H9 (cell line): ENCODE results near the gene SCN8A. TPM values are rescaled to one million over a fixed set of nuclear protein-coding genes. Genes with fewer than 3 reads are reported as not detected.

Experiments
- DNase-seq: peaks from one replicate; pipeline ENCODE4 v3.0.0-alpha.2; 2017
- H2AFZ ChIP-seq: one replicate; pipeline ENCODE4 v1.6.1; 2013; ENCODE audit warnings: mild to moderate bottlenecking, low read length, control low read depth, moderate library complexity
- H2AK5ac ChIP-seq: 2 replicates; pipeline ENCODE4 v1.6.1; 2013; ENCODE audit warnings: low read length, control low read depth, mixed read lengths; ENCODE audit not compliant: insufficient read length
- H2BK120ac ChIP-seq: one replicate; pipeline ENCODE4 v1.6.1; 2013; ENCODE audit warnings: low read depth, mild to moderate bottlenecking, low read length, control low read depth, inconsistent platforms; ENCODE audit not compliant: poor library complexity, severe bottlenecking
- H2BK12ac ChIP-seq: 2 replicates; pipeline ENCODE4 v1.6.1; 2013; ENCODE audit warnings: low read length, control low read depth, mixed read lengths, low read depth; ENCODE audit not compliant: insufficient read length
- H2BK15ac ChIP-seq: 2 replicates; pipeline ENCODE4 v1.6.1; 2013; ENCODE audit warnings: low read depth, low read length, control low read depth
- H2BK20ac ChIP-seq: one replicate; pipeline ENCODE4 v1.6.1; 2013; ENCODE audit warnings: low read depth, mild to moderate bottlenecking, low read length, control low read depth, inconsistent platforms; ENCODE audit not compliant: poor library complexity, severe bottlenecking
- H2BK5ac ChIP-seq: 2 replicates; pipeline ENCODE4 v1.6.1; 2013; ENCODE audit warnings: low read length, control low read depth, mixed read lengths; ENCODE audit not compliant: insufficient read length
- H3K14ac ChIP-seq: 2 replicates; pipeline ENCODE4 v1.6.1; 2013; ENCODE audit warnings: low read length, control low read depth; ENCODE audit not compliant: insufficient read depth
- H3K18ac ChIP-seq: 2 replicates; pipeline ENCODE4 v1.6.1; 2013; ENCODE audit warnings: low read depth, mild to moderate bottlenecking, mixed read lengths, low read length, control low read depth; ENCODE audit not compliant: insufficient read length
- H3K23ac ChIP-seq: 2 replicates; pipeline ENCODE4 v1.6.1; 2013; ENCODE audit warnings: low read length, control low read depth, mixed read lengths, low read depth; ENCODE audit not compliant: insufficient read length
- H3K23me2 ChIP-seq: 2 replicates; pipeline ENCODE4 v1.6.1; 2013; ENCODE audit warnings: low read depth, mild to moderate bottlenecking, mixed read lengths, low read length, control low read depth; ENCODE audit not compliant: insufficient read length, poor library complexity, severe bottlenecking
- H3K27ac ChIP-seq: 2 replicates; pipeline ENCODE4 v1.5.1; 2013; ENCODE audit warnings: low read length, control low read depth, mixed read lengths, low read depth; ENCODE audit not compliant: insufficient read length
- H3K27me3 ChIP-seq: 2 replicates; pipeline ENCODE4 v1.6.1; 2013; ENCODE audit warnings: low read length, control low read depth, inconsistent platforms; ENCODE audit not compliant: insufficient read depth
- H3K4ac ChIP-seq: 2 replicates; pipeline ENCODE4 v1.6.1; 2013; ENCODE audit warnings: low read depth, mild to moderate bottlenecking, control low read depth, inconsistent platforms, low read length, moderate library complexity
- H3K4me1 ChIP-seq: 2 replicates; pipeline ENCODE4 v1.6.1; 2013; ENCODE audit warnings: low read length, control low read depth, inconsistent platforms; ENCODE audit not compliant: insufficient read depth
- H3K4me2 ChIP-seq: 2 replicates; pipeline ENCODE4 v1.6.1; 2013; ENCODE audit warnings: low read length, control low read depth, mixed read lengths; ENCODE audit not compliant: insufficient read length, insufficient read depth
- H3K56ac ChIP-seq: 2 replicates; pipeline ENCODE4 v1.6.1; 2013; ENCODE audit warnings: low read depth, mild to moderate bottlenecking, mixed read lengths, low read length, control low read depth; ENCODE audit not compliant: insufficient read length
- H3K79me1 ChIP-seq: 2 replicates; pipeline ENCODE4 v1.6.1; 2013; ENCODE audit warnings: low read depth, mild to moderate bottlenecking, moderate library complexity, low read length, control low read depth, inconsistent platforms; ENCODE audit not compliant: insufficient read depth, poor library complexity, severe bottlenecking
- H3K79me2 ChIP-seq: 2 replicates; pipeline ENCODE4 v1.6.1; 2013; ENCODE audit warnings: low read length, control low read depth, inconsistent platforms; ENCODE audit not compliant: insufficient read depth
- H3K9ac ChIP-seq: 2 replicates; pipeline ENCODE4 v1.6.1; 2013; ENCODE audit warnings: low read length, control low read depth, mixed read lengths; ENCODE audit not compliant: insufficient read length; ENCODE audit errors: extremely low read depth
- H3K9me3 ChIP-seq: one replicate; pipeline ENCODE4 v1.6.1; 2013; ENCODE audit warnings: low read depth, low read length, inconsistent platforms; ENCODE audit not compliant: control insufficient read depth
- H3T11ph ChIP-seq: one replicate; pipeline ENCODE4 v1.6.1; 2013; ENCODE audit warnings: mild to moderate bottlenecking, low read length, control low read depth, inconsistent platforms
- H4K20me1 ChIP-seq: one replicate; pipeline ENCODE4 v1.6.1; 2013; ENCODE audit not compliant: control insufficient read depth, insufficient read length, insufficient read depth
- H4K5ac ChIP-seq: 2 replicates; pipeline ENCODE4 v1.6.1; 2013; ENCODE audit warnings: low read depth, mild to moderate bottlenecking, mixed read lengths, low read length, control low read depth; ENCODE audit not compliant: insufficient read length
- H4K8ac ChIP-seq: replicated peaks from 2 replicates; pipeline ENCODE4 v1.6.1; 2013; ENCODE audit warnings: low read length, control low read depth, mixed read lengths, low read depth; ENCODE audit not compliant: insufficient read length
- H4K91ac ChIP-seq: 2 replicates; pipeline ENCODE4 v1.6.1; 2013; ENCODE audit warnings: low read depth, mild to moderate bottlenecking, moderate library complexity, mixed read lengths, low read length, control low read depth; ENCODE audit not compliant: insufficient read length
- H3K27ac Mint-ChIP-seq, 3 experiments: 2 replicates in 2 of 3; 3 replicates in 1 of 3; pipeline ENCODE4 v1.8.0; 2020 to 2021; ENCODE audit warnings: mixed read lengths in 3 of 3, mild to moderate bottlenecking in 1 of 3, moderate library complexity in 1 of 3
- H3K27me3 Mint-ChIP-seq: 2 replicates; pipeline ENCODE4 v1.8.0; 2021; ENCODE audit warnings: low read depth, mild to moderate bottlenecking, moderate library complexity, mixed read lengths
- H3K36me3 Mint-ChIP-seq, 3 experiments: 2 replicates in 2 of 3; 3 replicates in 1 of 3; pipeline ENCODE4 v1.8.0; 2020 to 2021; ENCODE audit warnings: low read depth in 3 of 3, mixed read lengths in 3 of 3; ENCODE audit not compliant: insufficient read depth in 1 of 3
- H3K4me1 Mint-ChIP-seq, 2 experiments: 2 replicates each; pipeline ENCODE4 v1.8.0; 2020; ENCODE audit warnings: mixed read lengths in 2 of 2
- H3K4me3 Mint-ChIP-seq, 2 experiments: 2 replicates in 1 of 2; 3 replicates in 1 of 2; pipeline ENCODE4 v1.8.0; 2020 to 2021; ENCODE audit warnings: mild to moderate bottlenecking in 2 of 2, mixed read lengths in 2 of 2, moderate library complexity in 1 of 2
- H3K9me3 Mint-ChIP-seq, 2 experiments: 2 replicates in 1 of 2; 3 replicates in 1 of 2; pipeline ENCODE4 v1.8.0; 2020; ENCODE audit warnings: mild to moderate bottlenecking in 2 of 2, mixed read lengths in 2 of 2, moderate library complexity in 1 of 2
- CTCF ChIP-seq: fragments of 200-600 bp; sonication (generic); conservative IDR thresholded peaks from 3 replicates; pipeline ENCODE4 v1.8.0; 2021; ENCODE audit warnings: antibody characterized with exemption, mild to moderate bottlenecking
- WGBS: extraction: QIAGEN DNeasy Blood & Tissue Kit; methylation state at CpG from one replicate; pipeline ENCODE4 v1.1.7; 2013; ENCODE audit warnings: missing lambda C conversion rate, low lambda C conversion rate, mixed read lengths; ENCODE audit not compliant: insufficient read length; ENCODE audit errors: extremely low coverage; 5-methylcytosine and 5-hydroxymethylcytosine counted together
- long read RNA-seq: library from polyadenylated mRNA; unstranded; transcript quantifications from one replicate; pipeline ENCODE4 v2.0.0, GENCODE V29; 2020
- total RNA-seq: library from RNA; stranded (reverse); gene quantifications from 2 replicates; pipeline ENCODE4 v1.2.1, GENCODE V29; 2021

The SCN8A gene
- 13.7 and 15.2 TPM in 2 replicates for total RNA-seq
- long read RNA-seq, partial matches to known transcripts, result 4 of 15 reads
- long read RNA-seq, other reads (novel, unspliced or antisense), result 11 of 15 reads

GRCh38 chr12:51591016-51591901, at the start of gene SCN8A:
Gene SCN8A (plus strand): TSS chr12:51591233. CDS start chr12:51662818, 71,585 bp downstream.
- Histone ChIP-seq H3K56ac (no peak within 1 kb of the TSS), H3K4ac (no peak within 1 kb of the TSS), H3T11ph (no peak within 1 kb of the TSS), H3K9me3 (no peaks in the 10 kb centered on the region), H2AK5ac (no peak within 1 kb of the TSS), H3K79me1 (no peaks in the 10 kb centered on the region), H3K27me3 (no peaks in the 10 kb centered on the region), H3K14ac (peak within 1 kb of the TSS; percentile 49; the same call in 1 of the 2 replicates), H3K23ac (no peak within 1 kb of the TSS), H3K9ac (peak within 1 kb of the TSS; percentile 49), H3K79me2 (peaks cover 7% of the 10 kb centered on the region; the same call in 1 of the 2 replicates), H2AFZ (no peak within 1 kb of the TSS), H2BK20ac (no peak within 1 kb of the TSS), H3K27ac (no peak within 1 kb of the TSS), H2BK120ac (no peak within 1 kb of the TSS), H3K4me1 (peaks cover 2% of the 10 kb centered on the region; the same call in 1 of the 2 replicates), H4K8ac (no peak within 1 kb of the TSS), H4K5ac (no peak within 1 kb of the TSS), H3K18ac (no peak within 1 kb of the TSS), H2BK5ac (no peak within 1 kb of the TSS), H4K91ac (no peak within 1 kb of the TSS), H3K4me2 (peak within 1 kb of the TSS; percentile 81), H2BK12ac (no peak within 1 kb of the TSS), H3K23me2 (peaks cover 4% of the 10 kb centered on the region), H4K20me1 (no peaks in the 10 kb centered on the region), H2BK15ac (no peak within 1 kb of the TSS)
- Mint-ChIP-seq H3K27me3 (peaks cover 18% of the 10 kb centered on the region), H3K9me3 (no peaks in the 10 kb centered on the region; a peak in 1 of 5 replicates), H3K4me1 (peaks cover 26 to 29% of the 10 kb centered on the region in 2 experiments), H3K36me3 (peaks cover 0 to 6% (median 0%) of the 10 kb centered on the region in 3 experiments; a peak in 3 of 7 replicates), H3K27ac (peak within 1 kb of the TSS; percentile 80 to 94 (median 83)), H3K4me3 (peak within 1 kb of the TSS; percentile 89 to 96)
- peak; percentile 90 for DNase-seq
- no peak for TF ChIP-seq CTCF
- no CpG with 5 or more reads among the region's 91 CpGs for WGBS
